Gastrocnemius medialis (tissue), 4 donors: ENCODE results near the gene SGIP1.

Experiments
- POLR2A ChIP-seq, 2 donors: fragments of 450-650 bp; IDR thresholded peaks; one replicate each; pipeline ENCODE4 v1.6.1; 2017; ENCODE audit warnings: antibody characterized with exemption in 2 of 2, mild to moderate bottlenecking in 2 of 2, moderate library complexity in 2 of 2
- TF ChIP-seq, protein P1 (sequence below), 5 experiments: fragments of 450-650 bp in 3 of 5; fragments of 200-600 bp in 2 of 5; sonication (generic) in 2 of 5; IDR thresholded peaks in 4 of 5; conservative IDR thresholded peaks in 1 of 5; 1 replicate in 4 of 5; 2 replicates in 1 of 5; pipeline ENCODE4 v1.5.1; 2016 to 2019; ENCODE audit warnings: antibody characterized with exemption in 5 of 5, mild to moderate bottlenecking in 3 of 5, moderate library complexity in 3 of 5

DNA sequence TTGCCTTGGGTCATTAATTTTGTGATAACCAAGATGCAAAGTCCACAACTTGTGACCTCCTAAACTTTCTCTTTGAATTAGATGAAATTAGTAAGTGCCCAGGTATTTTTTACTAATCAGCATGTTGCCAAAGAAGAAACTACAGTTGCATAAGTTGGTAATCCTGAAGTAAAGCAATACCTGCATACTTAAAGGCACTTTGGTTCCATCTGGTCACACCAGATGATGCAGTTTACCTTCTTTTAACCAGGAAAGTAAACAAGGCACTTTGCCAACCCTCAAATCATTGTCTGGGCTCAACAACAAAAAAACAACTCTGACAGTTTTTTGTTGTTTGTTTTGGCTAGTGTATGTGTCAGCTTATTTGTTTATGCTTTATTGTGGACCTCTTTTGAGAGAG lies 162.8 kb downstream of the SGIP1 start:
- TF ChIP-seq, protein P1, sequence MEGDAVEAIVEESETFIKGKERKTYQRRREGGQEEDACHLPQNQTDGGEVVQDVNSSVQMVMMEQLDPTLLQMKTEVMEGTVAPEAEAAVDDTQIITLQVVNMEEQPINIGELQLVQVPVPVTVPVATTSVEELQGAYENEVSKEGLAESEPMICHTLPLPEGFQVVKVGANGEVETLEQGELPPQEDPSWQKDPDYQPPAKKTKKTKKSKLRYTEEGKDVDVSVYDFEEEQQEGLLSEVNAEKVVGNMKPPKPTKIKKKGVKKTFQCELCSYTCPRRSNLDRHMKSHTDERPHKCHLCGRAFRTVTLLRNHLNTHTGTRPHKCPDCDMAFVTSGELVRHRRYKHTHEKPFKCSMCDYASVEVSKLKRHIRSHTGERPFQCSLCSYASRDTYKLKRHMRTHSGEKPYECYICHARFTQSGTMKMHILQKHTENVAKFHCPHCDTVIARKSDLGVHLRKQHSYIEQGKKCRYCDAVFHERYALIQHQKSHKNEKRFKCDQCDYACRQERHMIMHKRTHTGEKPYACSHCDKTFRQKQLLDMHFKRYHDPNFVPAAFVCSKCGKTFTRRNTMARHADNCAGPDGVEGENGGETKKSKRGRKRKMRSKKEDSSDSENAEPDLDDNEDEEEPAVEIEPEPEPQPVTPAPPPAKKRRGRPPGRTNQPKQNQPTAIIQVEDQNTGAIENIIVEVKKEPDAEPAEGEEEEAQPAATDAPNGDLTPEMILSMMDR (IDR thresholded peaks at IDR 0.05 in 4 of 5, conservative IDR thresholded peaks at IDR 0.05 in 1 of 5), result no peak
- TF ChIP-seq POLR2A (IDR thresholded peaks at IDR 0.05), result no peak
